RWPE1 (cell line): ENCODE data around the gene SHLD1.

Experiments used
- CTCF ChIA-PET: fragments of 350-600 bp; sonication (Branson Sonifier 250); formaldehyde crosslinking; extraction: SDS; loops from one replicate; lab custom pipeline; 2021; lab: Yijun Ruan, JAX
- POLR2A ChIA-PET: fragments of 400-600 bp; formaldehyde crosslinking; extraction: SDS; loops from one replicate; lab custom pipeline; 2020; ENCODE audit warnings: antibody characterized with exemption; ENCODE audit not compliant: low non-redundant PET; lab: Yijun Ruan, JAX
- DNase-seq: peaks from one replicate; pipeline ENCODE4 v3.0.0; 2012; ENCODE audit warnings: low spot score
- H3K27ac ChIP-seq: fragments of 450-650 bp; 2 replicates; pipeline ENCODE4 v1.5.1; 2017
- CTCF ChIP-seq: fragments of 450-650 bp; conservative IDR thresholded peaks from 2 replicates; pipeline ENCODE4 v1.5.1; 2017; ENCODE audit warnings: low read depth, mild to moderate bottlenecking

The SHLD1 gene

GRCh38 chr20:5829241-5829809 is 79.1 kb downstream of the SHLD1 start:
- H3K27ac ChIP-seq, result no peak overlapping the region
- DNase-seq, result no peak
- ChIA-PET CTCF (no interaction called here), POLR2A (no interaction called here)
- TF ChIP-seq CTCF, result no peak

- ChIA-PET POLR2A (no interaction called here), CTCF (interaction anchor here (0.7 kb wide), 1 partner anchor 44 kb away, joined by 5 read pairs; no protein-coding TSS in a partner anchor)
- DNase-seq, result no peak
- H3K27ac ChIP-seq, result no peak overlapping the region
- no peak for TF ChIP-seq CTCF
Measured at GRCh38 chr20:5831539-5832237, 81.5 kb downstream of the SHLD1 start.

- TF ChIP-seq CTCF, result no peak
- CTCF ChIA-PET, result no interaction called here
- no peak for DNase-seq
- POLR2A ChIA-PET, result no interaction called here
- H3K27ac ChIP-seq, result no peak overlapping the region
Measured at GRCh38 chr20:5833309-5833941, 83.2 kb downstream of the SHLD1 start.

- POLR2A ChIA-PET, result no interaction called here
Measured at GRCh38 chr20:5834436-5835005, 84.3 kb downstream of the SHLD1 start.

GRCh38 chr20:5835321-5835821 is 85.2 kb downstream of the SHLD1 start:
- POLR2A ChIA-PET, result no interaction called here
- no peak overlapping the region for H3K27ac ChIP-seq
- peak; percentile 61 for DNase-seq
- CTCF ChIA-PET, result interaction anchor here (0.7 kb wide), 1 partner anchor 229 kb away, joined by 3 read pairs; no protein-coding TSS in a partner anchor
- TF ChIP-seq CTCF, result no peak

More at GRCh38 chr20:5834436-5835005, 84.3 kb downstream of the SHLD1 start:
- no peak overlapping the region for H3K27ac ChIP-seq
- DNase-seq, result no peak
- no peak for TF ChIP-seq CTCF
- CTCF ChIA-PET, result interaction anchor here (0.7 kb wide), 1 partner anchor 228 kb away, joined by 3 read pairs; no protein-coding TSS in a partner anchor

- ChIA-PET POLR2A (no interaction called here), CTCF (no interaction called here)
- TF ChIP-seq CTCF, result no peak
- no peak for DNase-seq
- no peak overlapping the region for H3K27ac ChIP-seq
Measured at GRCh38 chr20:5835871-5836270, 85.7 kb downstream of the SHLD1 start.
